IMR-90 (cell line): ENCODE data around the gene CREG2.
A peak's percentile ranks its signal among the peaks of the same experiment; 100 is the strongest.

Experiments used
- CEBPB ChIP-seq: IDR thresholded peaks from 2 replicates; pipeline ENCODE4 v1.6.1; 2012; ENCODE audit warnings: low read depth, low read length, improper control_type of control experiment
- ELK1 ChIP-seq: fragments of 150-350 bp; IDR thresholded peaks from 2 replicates; pipeline ENCODE4 v1.6.1; 2016; ENCODE audit warnings: low read depth, mild to moderate bottlenecking, low read length, moderate library complexity, borderline replicate concordance
- FOS ChIP-seq: fragments of 150-350 bp; IDR thresholded peaks from 2 replicates; pipeline ENCODE4 v1.6.1; 2016; ENCODE audit warnings: low read depth, low read length
- MAZ ChIP-seq: IDR thresholded peaks from 2 replicates; pipeline ENCODE4 v1.6.1; 2012; ENCODE audit warnings: low read depth, mild to moderate bottlenecking, low read length, improper control_type of control experiment, moderate library complexity, borderline replicate concordance
- MXI1 ChIP-seq: IDR thresholded peaks from 2 replicates; pipeline ENCODE4 v1.6.1; 2012; ENCODE audit warnings: low read depth, mild to moderate bottlenecking, low read length, moderate library complexity, borderline replicate concordance
- POLR2A ChIP-seq: IDR thresholded peaks from 2 replicates; pipeline ENCODE4 v1.6.1; 2012; ENCODE audit warnings: mild to moderate bottlenecking, low read depth, low read length
- RAD21 ChIP-seq: IDR thresholded peaks from 2 replicates; pipeline ENCODE4 v1.6.1; 2012; ENCODE audit warnings: low read length, improper control_type of control experiment
- RCOR1 ChIP-seq: IDR thresholded peaks from 2 replicates; pipeline ENCODE4 v1.6.1; 2012; ENCODE audit warnings: mild to moderate bottlenecking, low read length, improper control_type of control experiment; ENCODE audit not compliant: insufficient replicate concordance
- RFX5 ChIP-seq: IDR thresholded peaks from 2 replicates; pipeline ENCODE4 v1.8.0; 2012; ENCODE audit warnings: low read depth, mild to moderate bottlenecking, low read length, moderate library complexity
- USF2 ChIP-seq: fragments of 150-350 bp; IDR thresholded peaks from 2 replicates; pipeline ENCODE4 v1.6.1; 2017; ENCODE audit warnings: mild to moderate bottlenecking, antibody characterized with exemption, low read length, low read depth
- TF ChIP-seq, protein P1 (sequence below): conservative IDR thresholded peaks from 2 replicates; pipeline ENCODE4 v1.5.1; 2012; ENCODE audit warnings: mild to moderate bottlenecking, low read depth, low read length, improper control_type of control experiment

DNA sequence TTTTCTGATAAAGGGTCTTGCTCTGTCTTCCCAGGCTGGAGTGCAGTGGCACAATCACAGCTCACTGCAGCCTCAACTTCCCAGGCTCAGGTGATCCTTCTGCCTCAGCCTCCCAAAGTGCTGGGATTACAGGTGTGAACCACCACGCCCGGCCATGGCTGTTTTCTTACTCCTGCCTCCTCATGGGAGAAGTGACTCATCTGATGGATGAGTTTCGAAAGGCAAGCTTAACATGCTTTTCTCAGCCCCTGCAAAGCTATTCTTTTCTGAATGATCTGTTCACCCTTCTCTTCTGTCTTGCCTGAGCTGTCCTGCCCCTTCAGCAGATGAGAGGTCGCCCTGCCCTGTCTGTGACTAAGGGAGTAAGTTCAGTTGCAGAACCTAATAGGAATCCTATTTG is 929 bp upstream of the CREG2 start:
- TF ChIP-seq POLR2A (no peak), RAD21 (no peak), FOS (no peak), MXI1 (no peak), ELK1 (no peak), RCOR1 (no peak), MAZ (no peak), CEBPB (peak; percentile 14; the same call in 1 of the 2 replicates), USF2 (no peak), RFX5 (no peak)
- TF ChIP-seq, protein P1, sequence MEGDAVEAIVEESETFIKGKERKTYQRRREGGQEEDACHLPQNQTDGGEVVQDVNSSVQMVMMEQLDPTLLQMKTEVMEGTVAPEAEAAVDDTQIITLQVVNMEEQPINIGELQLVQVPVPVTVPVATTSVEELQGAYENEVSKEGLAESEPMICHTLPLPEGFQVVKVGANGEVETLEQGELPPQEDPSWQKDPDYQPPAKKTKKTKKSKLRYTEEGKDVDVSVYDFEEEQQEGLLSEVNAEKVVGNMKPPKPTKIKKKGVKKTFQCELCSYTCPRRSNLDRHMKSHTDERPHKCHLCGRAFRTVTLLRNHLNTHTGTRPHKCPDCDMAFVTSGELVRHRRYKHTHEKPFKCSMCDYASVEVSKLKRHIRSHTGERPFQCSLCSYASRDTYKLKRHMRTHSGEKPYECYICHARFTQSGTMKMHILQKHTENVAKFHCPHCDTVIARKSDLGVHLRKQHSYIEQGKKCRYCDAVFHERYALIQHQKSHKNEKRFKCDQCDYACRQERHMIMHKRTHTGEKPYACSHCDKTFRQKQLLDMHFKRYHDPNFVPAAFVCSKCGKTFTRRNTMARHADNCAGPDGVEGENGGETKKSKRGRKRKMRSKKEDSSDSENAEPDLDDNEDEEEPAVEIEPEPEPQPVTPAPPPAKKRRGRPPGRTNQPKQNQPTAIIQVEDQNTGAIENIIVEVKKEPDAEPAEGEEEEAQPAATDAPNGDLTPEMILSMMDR = no peak
